Activated gamma-delta T cell treated with Interleukin-2 at 50 U/mL for 16 hours (primary cell): ENCODE results near the gene FANK1.
A peak's percentile ranks its signal among the peaks of the same experiment; 100 is the strongest.
"Not testable (repeated sequence)": the region's sequence is repeated elsewhere in the genome, so short reads cannot be mapped to it uniquely, and the experiment has no call there.

ENCODE experiments used
- DNase-seq: peaks from one replicate; pipeline ENCODE4 v3.0.0-alpha.2; 2020

Gene FANK1

GRCh38 chr10:125892402-125892801, 4.0 kb upstream of the FANK1 start:
- DNase-seq: not testable (repeated sequence)

- not testable (repeated sequence) for DNase-seq
Measured at GRCh38 chr10:125894176-125894575, 2.2 kb upstream of the FANK1 start.

- peak; percentile 16 for DNase-seq
Measured at GRCh38 chr10:125895130-125896087, 955 bp upstream of the FANK1 start.

GRCh38 chr10:125897317-125897716, 953 bp downstream of the FANK1 start:
- DNase-seq: not testable (repeated sequence)

GRCh38 chr10:125900963-125901362, 4.6 kb downstream of the FANK1 start:
- DNase-seq: not testable (repeated sequence)

GRCh38 chr10:125903135-125903640, 6.8 kb downstream of the FANK1 start:
- DNase-seq: not testable (repeated sequence)

- DNase-seq: not testable (repeated sequence)
Measured at GRCh38 chr10:125905069-125905994, 9.0 kb downstream of the FANK1 start.

- DNase-seq: not testable (repeated sequence)
Measured at GRCh38 chr10:125907598-125907997, 11.2 kb downstream of the FANK1 start.

- DNase-seq: not testable (repeated sequence)
Measured at GRCh38 chr10:125908813-125909212, 12.4 kb downstream of the FANK1 start.

GRCh38 chr10:125909491-125909890, 13.1 kb downstream of the FANK1 start:
- DNase-seq: not testable (repeated sequence)

GRCh38 chr10:125911145-125911544, 14.8 kb downstream of the FANK1 start:
- no peak for DNase-seq

GRCh38 chr10:125911990-125912389, 15.6 kb downstream of the FANK1 start:
- DNase-seq: no peak

GRCh38 chr10:125913277-125913676, 16.9 kb downstream of the FANK1 start:
- DNase-seq: not testable (repeated sequence)

- no peak for DNase-seq
Measured at GRCh38 chr10:125916977-125917376, 20.6 kb downstream of the FANK1 start.

- DNase-seq: not testable (repeated sequence)
Measured at GRCh38 chr10:125917704-125918361, 21.5 kb downstream of the FANK1 start.

GRCh38 chr10:125921643-125922306, 25.4 kb downstream of the FANK1 start:
- not testable (repeated sequence) for DNase-seq

- DNase-seq: no peak
Measured at GRCh38 chr10:125925262-125925834, 29.0 kb downstream of the FANK1 start.

- DNase-seq: no peak
Measured at GRCh38 chr10:125926247-125926646, 29.9 kb downstream of the FANK1 start.

GRCh38 chr10:125927265-125927664, 30.9 kb downstream of the FANK1 start:
- DNase-seq: not testable (repeated sequence)

- no peak for DNase-seq
Measured at GRCh38 chr10:125928928-125929585, 32.7 kb downstream of the FANK1 start.

GRCh38 chr10:125929618-125930017, 33.3 kb downstream of the FANK1 start:
- no peak for DNase-seq
